ENCODE results near the gene GPN2.
"Not testable (repeated sequence)": the region's sequence is repeated elsewhere in the genome, so short reads cannot be mapped to it uniquely, and the experiment has no call there.

Gene GPN2

GRCh38 chr1:26848941-26849774 is 40.9 kb downstream of the GPN2 start:
- WGBS (ENCODE audit: insufficient coverage, insufficient read length), result no CpG with 5 or more reads among the region's 10 CpGs
- Histone ChIP-seq H3K27me3 (ENCODE audit: control insufficient read depth, insufficient read depth, low read length) (no peaks in the 10 kb centered on the region), H3K27ac (ENCODE audit: low read length) (no peak overlapping the region), H3K9me3 (ENCODE audit: control insufficient read depth, insufficient read depth, low read length) (no peaks in the 10 kb centered on the region), H3K4me1 (ENCODE audit: control insufficient read depth, insufficient read depth, low read length) (no peaks in the 10 kb centered on the region), H3K36me3 (ENCODE audit: control insufficient read depth, insufficient read depth, low read length) (peaks cover 18% of the 10 kb centered on the region), H3K4me3 (ENCODE audit: low read length) (no peak overlapping the region)
- DNase-seq (ENCODE audit: low read depth, low spot score), result no peak

- Histone ChIP-seq H3K9me3 (ENCODE audit: control insufficient read depth, insufficient read depth, low read length) (no peaks in the 10 kb centered on the region), H3K4me1 (ENCODE audit: control insufficient read depth, insufficient read depth, low read length) (no peaks in the 10 kb centered on the region), H3K4me3 (ENCODE audit: low read length) (no peak overlapping the region), H3K36me3 (ENCODE audit: control insufficient read depth, insufficient read depth, low read length) (peaks cover 18% of the 10 kb centered on the region), H3K27ac (ENCODE audit: low read length) (no peak overlapping the region), H3K27me3 (ENCODE audit: control insufficient read depth, insufficient read depth, low read length) (no peaks in the 10 kb centered on the region)
- no CpG with 5 or more reads among the region's 10 CpGs for WGBS (ENCODE audit: insufficient coverage, insufficient read length)
- no peak for DNase-seq (ENCODE audit: low read depth, low spot score)
These were observed 41.6 kb downstream of the GPN2 start for GRCh38 chr1:26848499-26848898.

GRCh38 chr1:26847826-26848225 is 42.3 kb downstream of the GPN2 start:
- not testable (repeated sequence) for H3K4me1 ChIP-seq (ENCODE audit: control insufficient read depth, insufficient read depth, low read length); DNase-seq (ENCODE audit: low read depth, low spot score); H3K27me3 ChIP-seq (ENCODE audit: control insufficient read depth, insufficient read depth, low read length); H3K9me3 ChIP-seq (ENCODE audit: control insufficient read depth, insufficient read depth, low read length); H3K4me3 ChIP-seq (ENCODE audit: low read length); H3K27ac ChIP-seq (ENCODE audit: low read length)
- no CpG with 5 or more reads among the region's 6 CpGs for WGBS (ENCODE audit: insufficient coverage, insufficient read length)
- H3K36me3 ChIP-seq (ENCODE audit: control insufficient read depth, insufficient read depth, low read length), result peaks cover 18% of the 10 kb centered on the region

GRCh38 chr1:26844424-26845196 is 45.5 kb downstream of the GPN2 start:
- WGBS (ENCODE audit: insufficient coverage, insufficient read length), result no CpG with 5 or more reads among the region's 13 CpGs
- H3K4me1 ChIP-seq (ENCODE audit: control insufficient read depth, insufficient read depth, low read length), result no peaks in the 10 kb centered on the region
- no peaks in the 10 kb centered on the region for H3K27me3 ChIP-seq (ENCODE audit: control insufficient read depth, insufficient read depth, low read length)
- no peak overlapping the region for H3K4me3 ChIP-seq (ENCODE audit: low read length)
- DNase-seq (ENCODE audit: low read depth, low spot score), result no peak
- no peaks in the 10 kb centered on the region for H3K9me3 ChIP-seq (ENCODE audit: control insufficient read depth, insufficient read depth, low read length)
- 0 out of 2 replicates have a peak, but pooled peaks cover 3% of the 10 kb centered on the region for H3K36me3 ChIP-seq (ENCODE audit: control insufficient read depth, insufficient read depth, low read length)
- no peak overlapping the region for H3K27ac ChIP-seq (ENCODE audit: low read length)

GRCh38 chr1:26839779-26840178 is 50.3 kb downstream of the GPN2 start:
- Histone ChIP-seq H3K27ac (ENCODE audit: low read length) (no peak overlapping the region), H3K27me3 (ENCODE audit: control insufficient read depth, insufficient read depth, low read length) (no peaks in the 10 kb centered on the region), H3K36me3 (ENCODE audit: control insufficient read depth, insufficient read depth, low read length) (0 out of 2 replicates have a peak, but pooled peaks cover 3% of the 10 kb centered on the region), H3K4me1 (ENCODE audit: control insufficient read depth, insufficient read depth, low read length) (no peaks in the 10 kb centered on the region), H3K4me3 (ENCODE audit: low read length) (no peak overlapping the region), H3K9me3 (ENCODE audit: control insufficient read depth, insufficient read depth, low read length) (no peaks in the 10 kb centered on the region)
- WGBS (ENCODE audit: insufficient coverage, insufficient read length), result no CpG with 5 or more reads among the region's 6 CpGs
- DNase-seq (ENCODE audit: low read depth, low spot score), result no peak

- H3K27ac ChIP-seq (ENCODE audit: low read length), result no peak overlapping the region
- no peaks in the 10 kb centered on the region for H3K27me3 ChIP-seq (ENCODE audit: control insufficient read depth, insufficient read depth, low read length)
- H3K36me3 ChIP-seq (ENCODE audit: control insufficient read depth, insufficient read depth, low read length), result 0 out of 2 replicates have a peak, but pooled peaks cover 3% of the 10 kb centered on the region
- no peak for DNase-seq (ENCODE audit: low read depth, low spot score)
- no CpG with 5 or more reads among the region's 1 CpG for WGBS (ENCODE audit: insufficient coverage, insufficient read length)
- no peaks in the 10 kb centered on the region for H3K9me3 ChIP-seq (ENCODE audit: control insufficient read depth, insufficient read depth, low read length)
- H3K4me3 ChIP-seq (ENCODE audit: low read length), result no peak overlapping the region
- H3K4me1 ChIP-seq (ENCODE audit: control insufficient read depth, insufficient read depth, low read length), result no peaks in the 10 kb centered on the region
These were observed 50.8 kb downstream of the GPN2 start for GRCh38 chr1:26839339-26839722.

- H3K27me3 ChIP-seq (ENCODE audit: control insufficient read depth, insufficient read depth, low read length), result no peaks in the 10 kb centered on the region
- H3K27ac ChIP-seq (ENCODE audit: low read length), result no peak overlapping the region
- no peak overlapping the region for H3K4me3 ChIP-seq (ENCODE audit: low read length)
- no peaks in the 10 kb centered on the region for H3K9me3 ChIP-seq (ENCODE audit: control insufficient read depth, insufficient read depth, low read length)
- no peaks in the 10 kb centered on the region for H3K4me1 ChIP-seq (ENCODE audit: control insufficient read depth, insufficient read depth, low read length)
- WGBS (ENCODE audit: insufficient coverage, insufficient read length), result no CpG with 5 or more reads among the region's 8 CpGs
- H3K36me3 ChIP-seq (ENCODE audit: control insufficient read depth, insufficient read depth, low read length), result peaks cover 5% of the 10 kb centered on the region; the same call in 1 of the 2 replicates
- DNase-seq (ENCODE audit: low read depth, low spot score), result no peak
These were observed 51.4 kb downstream of the GPN2 start for GRCh38 chr1:26838474-26839338.

- not testable (repeated sequence) for H3K27me3 ChIP-seq (ENCODE audit: control insufficient read depth, insufficient read depth, low read length); DNase-seq (ENCODE audit: low read depth, low spot score); H3K4me3 ChIP-seq (ENCODE audit: low read length); H3K27ac ChIP-seq (ENCODE audit: low read length); H3K36me3 ChIP-seq (ENCODE audit: control insufficient read depth, insufficient read depth, low read length); H3K9me3 ChIP-seq (ENCODE audit: control insufficient read depth, insufficient read depth, low read length); H3K4me1 ChIP-seq (ENCODE audit: control insufficient read depth, insufficient read depth, low read length)
- no CpG with 5 or more reads among the region's 5 CpGs for WGBS (ENCODE audit: insufficient coverage, insufficient read length)
These were observed 52.4 kb downstream of the GPN2 start for GRCh38 chr1:26837665-26838064.

- H3K4me3 ChIP-seq (ENCODE audit: low read length), result no peak overlapping the region
- H3K27ac ChIP-seq (ENCODE audit: low read length), result no peak overlapping the region
- H3K36me3 ChIP-seq (ENCODE audit: control insufficient read depth, insufficient read depth, low read length), result peaks cover 8% of the 10 kb centered on the region; the same call in 1 of the 2 replicates
- no CpG with 5 or more reads among the region's 23 CpGs for WGBS (ENCODE audit: insufficient coverage, insufficient read length)
- no peaks in the 10 kb centered on the region for H3K9me3 ChIP-seq (ENCODE audit: control insufficient read depth, insufficient read depth, low read length)
- no peaks in the 10 kb centered on the region for H3K27me3 ChIP-seq (ENCODE audit: control insufficient read depth, insufficient read depth, low read length)
- no peaks in the 10 kb centered on the region for H3K4me1 ChIP-seq (ENCODE audit: control insufficient read depth, insufficient read depth, low read length)
- DNase-seq (ENCODE audit: low read depth, low spot score), result no peak
These were observed 56.4 kb downstream of the GPN2 start for GRCh38 chr1:26833432-26834405.

Data from iPS DF 6.9 (cell line).